Measurements from ENCODE around the gene GART. TPM values are rescaled to one million over a fixed set of nuclear protein-coding genes. Genes with fewer than 3 reads are reported as not detected.

Gene GART
- total and polyA plus RNA-seq, 2 of the 8 experiments (the other 6 are each of a cell fraction or from before 2014, with no cell fraction given): 23.1 to 231 TPM

DNA sequence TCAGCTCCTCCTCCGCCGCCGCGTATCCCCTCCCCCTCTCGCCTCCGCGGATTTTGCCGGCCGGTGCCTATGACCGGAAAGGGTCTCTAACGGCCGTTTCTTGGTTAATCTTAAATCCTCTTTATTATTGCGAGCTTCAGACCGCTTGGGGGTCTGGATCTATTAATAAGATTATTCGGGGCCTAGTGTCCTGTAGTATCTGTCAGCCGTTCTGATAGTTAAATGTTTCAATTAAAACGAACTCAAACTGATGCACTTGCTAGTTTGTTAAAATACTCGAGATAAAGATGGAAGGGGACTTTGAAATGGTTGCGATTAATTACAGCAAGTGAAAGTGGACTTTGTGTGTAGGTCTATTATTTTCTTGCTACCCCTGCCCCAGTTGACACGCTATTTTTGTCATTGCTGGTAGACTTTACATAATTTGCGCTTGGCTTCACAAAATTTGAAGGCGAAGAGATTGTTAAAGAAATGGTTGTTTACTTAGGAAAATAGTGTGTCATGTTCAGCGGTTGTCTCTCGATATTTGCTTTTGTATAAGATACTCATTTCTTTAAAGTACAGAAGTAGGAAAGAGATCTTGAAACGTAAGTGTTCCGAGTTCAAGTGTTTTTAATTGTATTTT lies 1.7 kb upstream of the GART start:
- peaks cover 0 to 2% (median 0%) of the 10 kb centered on the region in 4 experiments; a peak in 3 of 7 replicates for H3K4me1 ChIP-seq (replicated peaks in 1 of 4; ENCODE audit: control insufficient read depth in 3 of 4, insufficient read depth in 4 of 4, low read length in 3 of 4)
- peak overlapping the region; percentile 97 to 100 (median 98) for H3K9ac ChIP-seq (replicated peaks in 1 of 4; ENCODE audit: extremely low read depth in 1 of 4, low read depth in 3 of 4, low read length in 3 of 4)
- H3K36me3 ChIP-seq (ENCODE audit: control insufficient read depth in 2 of 4, insufficient read depth in 4 of 4, low read length in 3 of 4): peaks cover 3 to 45% (median 13%) of the 10 kb centered on the region in 4 experiments; a peak in 7 of 8 replicates
- peak overlapping the region; percentile 95; the same call in 1 of the 2 replicates for H2BK5ac ChIP-seq (ENCODE audit: low read depth, low read length)
- H3K14ac ChIP-seq (ENCODE audit: insufficient read length): no peak overlapping the region
- H2BK12ac ChIP-seq (ENCODE audit: low read depth, low read length): 0 out of 2 replicates have a peak overlapping the region, but pooled peaks have one; percentile 97
- no peaks in the 10 kb centered on the region for H3K79me1 ChIP-seq (ENCODE audit: low read depth, low read length)
- H3K4me3 ChIP-seq (ENCODE audit: extremely low read depth in 1 of 4, insufficient read depth in 2 of 4, low read depth in 3 of 4, low read length in 4 of 4): peak overlapping the region; percentile 91 to 99 (median 95)
- DNase-seq (ENCODE audit: low read depth in 1 of 2, low spot score in 2 of 2) (no peak), FAIRE-seq (no peak)
- H2BK120ac ChIP-seq (replicated peaks; ENCODE audit: low read depth, low read length): no peak overlapping the region
- WGBS, 2 experiments (ENCODE audit: extremely low coverage in 1 of 2, insufficient coverage in 1 of 2, insufficient read length in 1 of 2, insufficient replicate concordance in 2 of 2, low coverage in 1 of 2, low lambda C conversion rate in 2 of 2, missing lambda C conversion rate in 1 of 2): 1% methylated on average over 26 of the region's 26 CpGs; no CpG with 5 or more reads in 1 of the 2 experiments
- no peak overlapping the region for H4K5ac ChIP-seq (ENCODE audit: insufficient read length, low read depth, low read length)
- peaks cover 53 to 88% of the 10 kb centered on the region in 2 experiments for H3K79me2 ChIP-seq (ENCODE audit: control insufficient read depth in 1 of 2, insufficient read depth in 2 of 2, low read length in 2 of 2)
- no peak overlapping the region for H3K23ac ChIP-seq (ENCODE audit: insufficient read length)
- H3K18ac ChIP-seq (ENCODE audit: extremely low read depth, low read length): peak overlapping the region; percentile 94; the same call in 1 of the 2 replicates
- peak overlapping the region; percentile 76 to 79 for H3K4me2 ChIP-seq (ENCODE audit: insufficient read depth in 1 of 2, low read depth in 2 of 2, low read length in 2 of 2)
- H2BK15ac ChIP-seq (ENCODE audit: low read length): no peak overlapping the region
- H2BK20ac ChIP-seq (ENCODE audit: low read length): no peak overlapping the region
- POLR2A ChIA-PET (ENCODE audit: partially characterized antibody): interaction anchor here (0.6 to 6.3 kb wide), 29 partner anchors 8 to 771 kb away, joined by 3 to 64 read pairs (median 4); partner anchors contain the start of genes CRYZL1, DONSON, IL10RB and TMEM50B
- H3K27ac ChIP-seq (ENCODE audit: low read depth, low read length): peak overlapping the region; percentile 99
- H2AK5ac ChIP-seq (ENCODE audit: low read depth, low read length): 0 out of 2 replicates have a peak overlapping the region, but pooled peaks have one; percentile 56
- no peaks in the 10 kb centered on the region for H3K9me3 ChIP-seq (ENCODE audit: insufficient read depth in 2 of 2, low read depth in 1 of 2, low read length in 1 of 2)
- no peaks in the 10 kb centered on the region for H3K27me3 ChIP-seq (replicated peaks in 1 of 4; ENCODE audit: control insufficient read depth in 3 of 4, extremely low read depth in 1 of 4, insufficient read depth in 3 of 4, low read length in 3 of 4)
- peaks cover 7 to 10% of the 10 kb centered on the region in 2 experiments for H4K20me1 ChIP-seq (replicated peaks in 1 of 2; ENCODE audit: control insufficient read depth in 1 of 2, insufficient read depth in 2 of 2, low read length in 2 of 2)
- no peak overlapping the region for H2AFZ ChIP-seq (ENCODE audit: low read length)
- peak overlapping the region; percentile 17 for H3K56ac ChIP-seq (replicated peaks; ENCODE audit: insufficient read length, low read depth, low read length)
- H4K8ac ChIP-seq (ENCODE audit: extremely low read depth, insufficient read depth, low read length): no peak overlapping the region; the same call in 1 of the 2 replicates
- peaks cover 10% of the 10 kb centered on the region for H3K23me2 ChIP-seq (ENCODE audit: low read depth, low read length)
- no peak overlapping the region for H3K4ac ChIP-seq (replicated peaks; ENCODE audit: insufficient read length, low read depth, low read length)
- no peak overlapping the region for H4K91ac ChIP-seq (replicated peaks; ENCODE audit: insufficient read length, low read length)
- CTCF ChIA-PET (ENCODE audit: partially characterized antibody): interaction anchor here (1.3 kb wide), 1 partner anchor 8 kb away, joined by 3 read pairs; no protein-coding TSS in a partner anchor
- TF ChIP-seq KDM4A (IDR thresholded peaks at IDR 0.05; ENCODE audit: low read depth, low read length, severe bottlenecking): no peak
- TF ChIP-seq HDAC6 (IDR thresholded peaks at IDR 0.05; ENCODE audit: low read depth, low read length): no peak
- no peak for TF ChIP-seq GTF2F1 (IDR thresholded peaks at IDR 0.05; ENCODE audit: borderline replicate concordance, low read depth, low read length)
- TF ChIP-seq SP1 (IDR thresholded peaks at IDR 0.05; ENCODE audit: low read depth, low read length): no peak
- TF ChIP-seq TEAD4 (IDR thresholded peaks at IDR 0.05; ENCODE audit: low read depth, low read length): no peak
